ENCODE results near the gene SPATS2.

- TF ChIP-seq CTCF (IDR thresholded peaks at IDR 0.05) (no peak), POLR2A (IDR thresholded peaks at IDR 0.05) (no peak), EP300 (IDR thresholded peaks at IDR 0.05) (no peak)
These were observed 5.2 kb upstream of the SPATS2 start for GRCh38 chr12:49362077-49362476.

All from sigmoid colon (tissue), 4 donors.